Measurements from ENCODE around the gene RBFOX1.

Gene RBFOX1

GRCh38 chr16:7399296-7399695 is 66.7 kb downstream of the RBFOX1 start:
- no peaks in the 10 kb centered on the region for H3K36me3 ChIP-seq
- H3K9me3 ChIP-seq = no peaks in the 10 kb centered on the region
- H3K27ac ChIP-seq = no peak overlapping the region
- no peak overlapping the region for H3K4me3 ChIP-seq (ENCODE audit: low read depth in 1 of 2, low read length in 1 of 2)
- H3K27me3 ChIP-seq = no peaks in the 10 kb centered on the region
- no peak for TF ChIP-seq CTCF (IDR thresholded peaks at IDR 0.05)
- no peaks in the 10 kb centered on the region for H3K4me1 ChIP-seq (ENCODE audit: control insufficient read depth in 1 of 2, insufficient read depth in 1 of 2, low read depth in 1 of 2, low read length in 1 of 2)

- no peak for TF ChIP-seq CTCF (IDR thresholded peaks at IDR 0.05)
- Histone ChIP-seq H3K36me3 (no peaks in the 10 kb centered on the region), H3K9me3 (no peaks in the 10 kb centered on the region), H3K4me3 (ENCODE audit: low read depth in 1 of 2, low read length in 1 of 2) (no peak overlapping the region), H3K27ac (no peak overlapping the region), H3K27me3 (no peaks in the 10 kb centered on the region), H3K4me1 (ENCODE audit: control insufficient read depth in 1 of 2, insufficient read depth in 1 of 2, low read depth in 1 of 2, low read length in 1 of 2) (no peaks in the 10 kb centered on the region)
Measured at GRCh38 chr16:7400117-7400890, 67.7 kb downstream of the RBFOX1 start.

GRCh38 chr16:7404217-7404616 is 71.6 kb downstream of the RBFOX1 start:
- Histone ChIP-seq H3K9me3 (no peaks in the 10 kb centered on the region), H3K4me3 (ENCODE audit: low read depth in 1 of 2, low read length in 1 of 2) (no peak overlapping the region), H3K36me3 (no peaks in the 10 kb centered on the region), H3K4me1 (ENCODE audit: control insufficient read depth in 1 of 2, insufficient read depth in 1 of 2, low read depth in 1 of 2, low read length in 1 of 2) (no peaks in the 10 kb centered on the region), H3K27ac (no peak overlapping the region), H3K27me3 (no peaks in the 10 kb centered on the region)
- no peak for TF ChIP-seq CTCF (IDR thresholded peaks at IDR 0.05)

GRCh38 chr16:7405166-7405565 is 72.5 kb downstream of the RBFOX1 start:
- no peak overlapping the region for H3K4me3 ChIP-seq (ENCODE audit: low read depth in 1 of 2, low read length in 1 of 2)
- H3K9me3 ChIP-seq = no peaks in the 10 kb centered on the region
- no peak overlapping the region for H3K27ac ChIP-seq
- no peak for TF ChIP-seq CTCF (IDR thresholded peaks at IDR 0.05)
- H3K27me3 ChIP-seq = no peaks in the 10 kb centered on the region
- no peaks in the 10 kb centered on the region for H3K4me1 ChIP-seq (ENCODE audit: control insufficient read depth in 1 of 2, insufficient read depth in 1 of 2, low read depth in 1 of 2, low read length in 1 of 2)
- no peaks in the 10 kb centered on the region for H3K36me3 ChIP-seq

- no peaks in the 10 kb centered on the region for H3K9me3 ChIP-seq
- H3K4me1 ChIP-seq (ENCODE audit: control insufficient read depth in 1 of 2, insufficient read depth in 1 of 2, low read depth in 1 of 2, low read length in 1 of 2) = no peaks in the 10 kb centered on the region
Measured at GRCh38 chr16:7408700-7409365, 76.2 kb downstream of the RBFOX1 start.

More at GRCh38 chr16:7408700-7409365, 76.2 kb downstream of the RBFOX1 start:
- H3K27me3 ChIP-seq = no peaks in the 10 kb centered on the region
- H3K36me3 ChIP-seq = no peaks in the 10 kb centered on the region
- H3K4me3 ChIP-seq (ENCODE audit: low read depth in 1 of 2, low read length in 1 of 2) = no peak overlapping the region
- H3K27ac ChIP-seq = no peak overlapping the region
- TF ChIP-seq CTCF (IDR thresholded peaks at IDR 0.05) = no peak

All from neutrophil (primary cell).